IMR-90 (cell line): Measurements from ENCODE around the gene SLC17A8. TPM values are rescaled to one million over a fixed set of nuclear protein-coding genes. Genes with fewer than 3 reads are reported as not detected.

Source experiments
- ATAC-seq: fragments of 200-7000 bp; cut with Tn5 transposase; 2 replicates; pipeline ENCODE4 v1.9.1; 2020; ENCODE audit warnings: low read depth, mild to moderate bottlenecking, moderate library complexity
- BruUV-seq: library from RNA; stranded (reverse); fragments of 400-500 nt; replicated peaks from 2 replicates; lab custom pipeline; 2021; lab: Mats Ljungman, UMichigan
- CTCF ChIA-PET: fragments of 300-600 bp; formaldehyde crosslinking; extraction: SDS; loops from one replicate; lab custom pipeline; 2021; ENCODE audit warnings: antibody characterized with exemption; lab: Yijun Ruan, JAX
- POLR2A ChIA-PET: fragments of 300-600 bp; sonication (Branson Sonifier 250); formaldehyde crosslinking; loops from one replicate; lab custom pipeline; 2022; ENCODE audit warnings: antibody characterized with exemption; ENCODE audit not compliant: unreplicated experiment; lab: Charles Lee
- DNase-seq: peaks from one replicate; pipeline ENCODE4 v3.0.0; 2013
- H2AFZ ChIP-seq: replicated peaks from 2 replicates; pipeline ENCODE3; 2013; ENCODE audit warnings: low read length, mild to moderate bottlenecking; ENCODE audit not compliant: poor library complexity
- H2AK5ac ChIP-seq: 2 replicates; pipeline ENCODE4 v1.6.1; 2013; ENCODE audit warnings: low read depth, low read length, inconsistent platforms
- H2AK9ac ChIP-seq: replicated peaks from 2 replicates; pipeline ENCODE3; 2013; ENCODE audit warnings: mild to moderate bottlenecking, low read depth, low read length, moderate library complexity; ENCODE audit not compliant: poor library complexity
- H2BK120ac ChIP-seq: 2 replicates; pipeline ENCODE4 v1.6.1; 2013; ENCODE audit warnings: low read depth, low read length, inconsistent platforms
- H2BK15ac ChIP-seq: 3 replicates; pipeline ENCODE4 v1.6.1; 2013; ENCODE audit warnings: low read depth, low read length, inconsistent platforms
- H2BK20ac ChIP-seq: 2 replicates; pipeline ENCODE4 v1.6.1; 2013; ENCODE audit warnings: low read depth, mild to moderate bottlenecking, inconsistent platforms, low read length, moderate library complexity
- H2BK5ac ChIP-seq: 2 replicates; pipeline ENCODE4 v1.6.1; 2013; ENCODE audit warnings: mild to moderate bottlenecking, low read depth, low read length, inconsistent platforms; ENCODE audit not compliant: poor library complexity, severe bottlenecking
- H3K14ac ChIP-seq: replicated peaks from 2 replicates; pipeline ENCODE4 v1.6.1; 2013; ENCODE audit warnings: low read depth, low read length, inconsistent platforms
- H3K18ac ChIP-seq: 2 replicates; pipeline ENCODE4 v1.6.1; 2013; ENCODE audit warnings: low read depth, low read length, control low read depth
- H3K23ac ChIP-seq: 2 replicates; pipeline ENCODE4 v1.6.1; 2013; ENCODE audit warnings: low read depth, low read length, inconsistent platforms
- H3K27ac ChIP-seq: 2 replicates; pipeline ENCODE4 v1.5.1; 2013; ENCODE audit warnings: mild to moderate bottlenecking, control low read depth, low read length; ENCODE audit not compliant: insufficient read depth
- H3K27me3 ChIP-seq: 2 replicates; pipeline ENCODE4 v1.6.1; 2013; ENCODE audit warnings: low read length; ENCODE audit not compliant: control insufficient read depth, insufficient read depth
- H3K36me3 ChIP-seq: 2 replicates; pipeline ENCODE4 v1.6.1; 2013; ENCODE audit warnings: low read length, mixed read lengths; ENCODE audit not compliant: control insufficient read depth, insufficient read depth
- H3K4ac ChIP-seq: 2 replicates; pipeline ENCODE4 v1.6.1; 2013; ENCODE audit warnings: low read depth, low read length, inconsistent platforms
- H3K4me1 ChIP-seq: 2 replicates; pipeline ENCODE4 v1.6.1; 2013; ENCODE audit warnings: low read length, mixed read lengths; ENCODE audit not compliant: control insufficient read depth, insufficient read depth
- H3K4me2 ChIP-seq: 2 replicates; pipeline ENCODE4 v1.6.1; 2013; ENCODE audit warnings: low read depth, mild to moderate bottlenecking, control low read depth, low read length, moderate library complexity
- H3K4me3 ChIP-seq: 2 replicates; pipeline ENCODE4 v1.5.1; 2013; ENCODE audit warnings: low read depth, mild to moderate bottlenecking, control low read depth, low read length, moderate library complexity; ENCODE audit not compliant: insufficient read depth
- H3K56ac ChIP-seq: 2 replicates; pipeline ENCODE4 v1.6.1; 2013; ENCODE audit warnings: low read length, inconsistent platforms; ENCODE audit not compliant: insufficient read depth; ENCODE audit errors: extremely low read depth
- H3K79me1 ChIP-seq, 2 experiments: 2 replicates each; pipeline ENCODE4 v1.6.1; 2013; ENCODE audit warnings: low read length in 2 of 2, inconsistent platforms in 1 of 2, low read depth in 1 of 2
- H3K9ac ChIP-seq: 2 replicates; pipeline ENCODE4 v1.6.1; 2013; ENCODE audit warnings: low read depth, low read length, control low read depth
- H3K9me1 ChIP-seq: 2 replicates; pipeline ENCODE4 v1.6.1; 2013; ENCODE audit warnings: low read length, inconsistent platforms; ENCODE audit not compliant: insufficient read depth
- H3K9me3 ChIP-seq: 2 replicates; pipeline ENCODE4 v1.6.1; 2013; ENCODE audit warnings: low read length; ENCODE audit not compliant: control insufficient read depth, insufficient read depth
- H4K20me1 ChIP-seq: 2 replicates; pipeline ENCODE4 v1.6.1; 2013; ENCODE audit warnings: low read length, inconsistent platforms; ENCODE audit not compliant: insufficient read depth
- H4K5ac ChIP-seq: 2 replicates; pipeline ENCODE4 v1.6.1; 2013; ENCODE audit warnings: mild to moderate bottlenecking, low read depth, low read length, control low read depth
- H4K8ac ChIP-seq, 2 experiments: 2 replicates each; pipeline ENCODE4 v1.6.1; 2013; ENCODE audit warnings: low read depth in 2 of 2, low read length in 2 of 2, control low read depth in 1 of 2, inconsistent platforms in 1 of 2
- H4K91ac ChIP-seq: 2 replicates; pipeline ENCODE4 v1.6.1; 2013; ENCODE audit warnings: low read depth, low read length, inconsistent platforms; ENCODE audit not compliant: insufficient read depth
- BHLHE40 ChIP-seq: fragments of 150-350 bp; IDR thresholded peaks from 2 replicates; pipeline ENCODE4 v1.6.1; 2016; ENCODE audit warnings: mild to moderate bottlenecking, low read depth, low read length
- CEBPB ChIP-seq: IDR thresholded peaks from 2 replicates; pipeline ENCODE4 v1.6.1; 2012; ENCODE audit warnings: low read depth, low read length, improper control_type of control experiment
- CHD1 ChIP-seq: IDR thresholded peaks from 2 replicates; pipeline ENCODE4 v1.6.1; 2012; ENCODE audit warnings: low read depth, low read length, improper control_type of control experiment
- FOS ChIP-seq: fragments of 150-350 bp; IDR thresholded peaks from 2 replicates; pipeline ENCODE4 v1.6.1; 2016; ENCODE audit warnings: low read depth, low read length
- MAFK ChIP-seq: IDR thresholded peaks from 2 replicates; pipeline ENCODE4 v1.6.1; 2012; ENCODE audit warnings: low read depth, low read length, improper control_type of control experiment
- MAZ ChIP-seq: IDR thresholded peaks from 2 replicates; pipeline ENCODE4 v1.6.1; 2012; ENCODE audit warnings: low read depth, mild to moderate bottlenecking, low read length, improper control_type of control experiment, moderate library complexity, borderline replicate concordance
- MXI1 ChIP-seq: IDR thresholded peaks from 2 replicates; pipeline ENCODE4 v1.6.1; 2012; ENCODE audit warnings: low read depth, mild to moderate bottlenecking, low read length, moderate library complexity, borderline replicate concordance
- NFE2L2 ChIP-seq: fragments of 150-350 bp; IDR thresholded peaks from 2 replicates; pipeline ENCODE4 v1.6.1; 2016; ENCODE audit warnings: low read depth, mild to moderate bottlenecking, low read length
- POLR2A ChIP-seq: IDR thresholded peaks from 2 replicates; pipeline ENCODE4 v1.6.1; 2012; ENCODE audit warnings: mild to moderate bottlenecking, low read depth, low read length
- RAD21 ChIP-seq: IDR thresholded peaks from 2 replicates; pipeline ENCODE4 v1.6.1; 2012; ENCODE audit warnings: low read length, improper control_type of control experiment
- RCOR1 ChIP-seq: IDR thresholded peaks from 2 replicates; pipeline ENCODE4 v1.6.1; 2012; ENCODE audit warnings: mild to moderate bottlenecking, low read length, improper control_type of control experiment; ENCODE audit not compliant: insufficient replicate concordance
- RFX5 ChIP-seq: IDR thresholded peaks from 2 replicates; pipeline ENCODE4 v1.8.0; 2012; ENCODE audit warnings: low read depth, mild to moderate bottlenecking, low read length, moderate library complexity
- SMC3 ChIP-seq: fragments of 150-350 bp; IDR thresholded peaks from 2 replicates; pipeline ENCODE4 v1.6.1; 2016; ENCODE audit warnings: low read depth, mild to moderate bottlenecking, antibody characterized with exemption, low read length, moderate library complexity
- WGBS, 2 experiments: methylation state at CpG; one replicate each; pipeline versions ENCODE4 v1.1.5 to v1.1.7; 2013; ENCODE audit warnings: missing lambda C conversion rate in 2 of 2; ENCODE audit not compliant: insufficient read length in 1 of 2; ENCODE audit errors: extremely low coverage in 2 of 2; 5-methylcytosine and 5-hydroxymethylcytosine counted together
- dilution Hi-C: fragments of 300-500 bp; cut with HindIII; formaldehyde crosslinking; loops from one replicate; pipeline ENCODE4 v1.14.3; 2018; ENCODE audit warnings: low sequenced_read_pairs; ENCODE audit not compliant: unreplicated experiment
- in situ Hi-C: fragments of 300-500 bp; cut with MboI; formaldehyde crosslinking; loops from 3 replicates; pipeline ENCODE4 v1.14.3; 2019; ENCODE audit warnings: low sequenced_read_pairs, inconsistent platforms, mixed read lengths
- intact Hi-C: fragments of 100-400 bp; cut with micrococcal nuclease; formaldehyde crosslinking; loops from 2 replicates; pipeline ENCODE4 v1.10.0; 2022
- polyA plus RNA-seq, 3 experiments: library from polyadenylated mRNA; depleted of rRNA; stranded (reverse); fragments of >200 nt; gene quantifications; 2 replicates each; pipeline ENCODE4 v1.2.3, GENCODE V29; 2012; ENCODE audit warnings: low replicate concordance in 1 of 3
- total RNA-seq: library from RNA; depleted of rRNA; stranded (reverse); fragments of >200 nt; gene quantifications from 2 replicates; pipeline ENCODE4 v1.2.3, GENCODE V29; 2012
- TF ChIP-seq, protein P1 (sequence below): conservative IDR thresholded peaks from 2 replicates; pipeline ENCODE4 v1.5.1; 2012; ENCODE audit warnings: mild to moderate bottlenecking, low read depth, low read length, improper control_type of control experiment
- TF ChIP-seq, protein P2 (sequence below): fragments of 150-350 bp; IDR thresholded peaks from 2 replicates; pipeline ENCODE4 v1.6.1; 2017; ENCODE audit warnings: mild to moderate bottlenecking, antibody characterized with exemption, low read length, low read depth
- TF ChIP-seq, protein P3 (sequence below): fragments of 150-350 bp; IDR thresholded peaks from 2 replicates; pipeline ENCODE4 v1.6.1; 2016; ENCODE audit warnings: low read depth, mild to moderate bottlenecking, low read length, moderate library complexity, borderline replicate concordance

Gene SLC17A8
- total and polyA plus RNA-seq, 2 of the 4 experiments (the other 2 are of a cell fraction) = not detected

DNA sequence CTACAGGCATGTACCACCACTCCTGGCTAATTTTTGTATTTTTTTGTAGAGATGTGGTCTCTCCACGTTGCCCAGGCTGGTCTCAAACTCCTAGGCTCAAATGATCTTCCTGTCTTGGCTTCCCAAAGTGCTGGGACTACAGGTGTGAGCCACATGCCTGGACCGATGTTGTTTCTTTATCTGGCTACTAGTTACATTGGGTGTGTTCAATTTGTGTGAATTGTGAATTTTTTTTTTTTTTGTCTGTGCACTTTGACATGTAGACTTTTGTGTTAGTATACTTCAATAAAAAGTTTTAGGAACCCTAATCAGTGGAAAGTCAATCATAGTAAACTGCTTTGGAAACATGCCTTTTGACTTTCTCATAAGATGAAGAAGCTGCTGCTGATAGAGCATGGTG lies 24.0 kb upstream of the SLC17A8 start:
- intact Hi-C loops (no loop called here), in situ Hi-C loops (no loop called here), dilution Hi-C loops (no loop called here)
- no peak overlapping the region for H3K4me3 ChIP-seq
- H2BK120ac ChIP-seq = no peak overlapping the region
- no peak overlapping the region for H4K91ac ChIP-seq
- no peak overlapping the region for H4K5ac ChIP-seq
- no peaks in the 10 kb centered on the region for H4K20me1 ChIP-seq
- H2BK5ac ChIP-seq = no peak overlapping the region
- H3K14ac ChIP-seq = no peak overlapping the region
- no peak overlapping the region for H3K4me2 ChIP-seq
- no peak overlapping the region for H3K9ac ChIP-seq
- no peak for ATAC-seq
- POLR2A ChIA-PET = no interaction called here
- H3K9me1 ChIP-seq = 0 out of 2 replicates have a peak, but pooled peaks cover 2% of the 10 kb centered on the region
- H4K8ac ChIP-seq = no peak overlapping the region
- no peak overlapping the region for H2BK20ac ChIP-seq
- H3K18ac ChIP-seq = no peak overlapping the region
- peaks cover 21% of the 10 kb centered on the region for H3K36me3 ChIP-seq
- H3K4ac ChIP-seq = no peak overlapping the region
- no peaks in the 10 kb centered on the region for H3K27me3 ChIP-seq
- no peak for DNase-seq
- TF ChIP-seq MAFK (no peak), CHD1 (no peak), NFE2L2 (no peak), RAD21 (no peak), POLR2A (no peak), MXI1 (no peak), RFX5 (no peak), SMC3 (no peak), CEBPB (no peak), RCOR1 (no peak), BHLHE40 (no peak), FOS (no peak), MAZ (no peak)
- TF ChIP-seq, protein P1, sequence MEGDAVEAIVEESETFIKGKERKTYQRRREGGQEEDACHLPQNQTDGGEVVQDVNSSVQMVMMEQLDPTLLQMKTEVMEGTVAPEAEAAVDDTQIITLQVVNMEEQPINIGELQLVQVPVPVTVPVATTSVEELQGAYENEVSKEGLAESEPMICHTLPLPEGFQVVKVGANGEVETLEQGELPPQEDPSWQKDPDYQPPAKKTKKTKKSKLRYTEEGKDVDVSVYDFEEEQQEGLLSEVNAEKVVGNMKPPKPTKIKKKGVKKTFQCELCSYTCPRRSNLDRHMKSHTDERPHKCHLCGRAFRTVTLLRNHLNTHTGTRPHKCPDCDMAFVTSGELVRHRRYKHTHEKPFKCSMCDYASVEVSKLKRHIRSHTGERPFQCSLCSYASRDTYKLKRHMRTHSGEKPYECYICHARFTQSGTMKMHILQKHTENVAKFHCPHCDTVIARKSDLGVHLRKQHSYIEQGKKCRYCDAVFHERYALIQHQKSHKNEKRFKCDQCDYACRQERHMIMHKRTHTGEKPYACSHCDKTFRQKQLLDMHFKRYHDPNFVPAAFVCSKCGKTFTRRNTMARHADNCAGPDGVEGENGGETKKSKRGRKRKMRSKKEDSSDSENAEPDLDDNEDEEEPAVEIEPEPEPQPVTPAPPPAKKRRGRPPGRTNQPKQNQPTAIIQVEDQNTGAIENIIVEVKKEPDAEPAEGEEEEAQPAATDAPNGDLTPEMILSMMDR = no peak
- TF ChIP-seq, protein P2, sequence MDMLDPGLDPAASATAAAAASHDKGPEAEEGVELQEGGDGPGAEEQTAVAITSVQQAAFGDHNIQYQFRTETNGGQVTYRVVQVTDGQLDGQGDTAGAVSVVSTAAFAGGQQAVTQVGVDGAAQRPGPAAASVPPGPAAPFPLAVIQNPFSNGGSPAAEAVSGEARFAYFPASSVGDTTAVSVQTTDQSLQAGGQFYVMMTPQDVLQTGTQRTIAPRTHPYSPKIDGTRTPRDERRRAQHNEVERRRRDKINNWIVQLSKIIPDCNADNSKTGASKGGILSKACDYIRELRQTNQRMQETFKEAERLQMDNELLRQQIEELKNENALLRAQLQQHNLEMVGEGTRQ = no peak
- TF ChIP-seq, protein P3, sequence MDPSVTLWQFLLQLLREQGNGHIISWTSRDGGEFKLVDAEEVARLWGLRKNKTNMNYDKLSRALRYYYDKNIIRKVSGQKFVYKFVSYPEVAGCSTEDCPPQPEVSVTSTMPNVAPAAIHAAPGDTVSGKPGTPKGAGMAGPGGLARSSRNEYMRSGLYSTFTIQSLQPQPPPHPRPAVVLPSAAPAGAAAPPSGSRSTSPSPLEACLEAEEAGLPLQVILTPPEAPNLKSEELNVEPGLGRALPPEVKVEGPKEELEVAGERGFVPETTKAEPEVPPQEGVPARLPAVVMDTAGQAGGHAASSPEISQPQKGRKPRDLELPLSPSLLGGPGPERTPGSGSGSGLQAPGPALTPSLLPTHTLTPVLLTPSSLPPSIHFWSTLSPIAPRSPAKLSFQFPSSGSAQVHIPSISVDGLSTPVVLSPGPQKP = no peak
- CTCF ChIA-PET = no interaction called here
- 100% methylated on average over 1 of the region's 2 CpGs; no CpG with 5 or more reads in 1 of the 2 experiments for WGBS, 2 experiments
- no TSS peak for BruUV-seq
- no peak overlapping the region for H2AK9ac ChIP-seq
- H2BK15ac ChIP-seq = no peak overlapping the region
- no peak overlapping the region for H3K23ac ChIP-seq
- no peaks in the 10 kb centered on the region for H3K9me3 ChIP-seq
- peaks cover 3% of the 10 kb centered on the region for H3K4me1 ChIP-seq
- no peak overlapping the region for H3K27ac ChIP-seq
- H2AFZ ChIP-seq = no peak overlapping the region
- no peak overlapping the region for H3K56ac ChIP-seq
- no peaks in the 10 kb centered on the region; a peak in 2 of 4 replicates for H3K79me1 ChIP-seq
- H2AK5ac ChIP-seq = no peak overlapping the region
